Stimulated activated CD8-positive, alpha-beta memory T cell treated with anti-CD3 and anti-CD28 coated beads, Interleukin-7, amount 100 ng/mL, for 48 hours (primary cell): Measurements from ENCODE around the gene CSGALNACT2.

Source experiments
- DNase-seq, 2 donors: peaks; one replicate each; pipeline ENCODE4 v3.0.0-alpha.2; 2020; ENCODE audit warnings: low read depth in 1 of 2; ENCODE audit errors: extremely low read depth in 1 of 2

CSGALNACT2 gene

DNA sequence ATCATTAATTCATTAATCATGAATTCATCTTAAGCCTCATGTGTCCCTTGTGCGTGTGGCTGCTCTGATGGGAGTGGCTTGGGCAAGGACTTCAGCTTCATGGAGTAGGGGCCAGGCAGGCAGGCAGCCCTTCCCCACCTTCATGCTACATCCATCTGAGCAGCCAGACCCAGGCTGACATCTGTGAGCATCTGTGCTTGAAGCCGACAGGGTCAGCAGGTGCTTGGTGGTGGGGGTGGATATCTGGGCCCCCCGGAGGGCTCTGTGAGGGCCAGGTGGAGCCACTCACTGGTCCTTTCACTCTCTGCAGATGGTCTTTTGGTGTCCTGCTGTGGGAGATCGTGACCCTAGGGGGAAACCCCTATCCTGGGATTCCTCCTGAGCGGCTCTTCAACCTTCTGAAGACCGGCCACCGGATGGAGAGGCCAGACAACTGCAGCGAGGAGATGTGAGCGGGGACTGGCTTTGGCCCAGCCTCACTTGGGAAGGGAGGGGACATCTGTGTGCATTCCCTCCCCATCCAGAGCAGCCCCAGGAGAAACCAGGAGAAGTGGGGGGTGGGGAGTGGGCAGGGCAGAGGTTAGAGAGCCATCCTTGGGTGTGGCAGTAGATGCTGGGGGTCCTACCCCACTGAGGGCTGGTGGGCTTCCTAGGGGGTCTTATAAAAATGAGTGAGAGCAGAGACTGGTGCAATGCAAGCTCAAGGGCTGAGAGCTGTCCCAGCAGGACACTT, 14.7 kb upstream of the CSGALNACT2 start:
- DNase-seq, result no peak

GRCh38 chr10:43124094-43124521, 14.1 kb upstream of the CSGALNACT2 start:
- no peak for DNase-seq

- DNase-seq, result no peak
These were observed 13.5 kb upstream of the CSGALNACT2 start for GRCh38 chr10:43124574-43125273.

DNA sequence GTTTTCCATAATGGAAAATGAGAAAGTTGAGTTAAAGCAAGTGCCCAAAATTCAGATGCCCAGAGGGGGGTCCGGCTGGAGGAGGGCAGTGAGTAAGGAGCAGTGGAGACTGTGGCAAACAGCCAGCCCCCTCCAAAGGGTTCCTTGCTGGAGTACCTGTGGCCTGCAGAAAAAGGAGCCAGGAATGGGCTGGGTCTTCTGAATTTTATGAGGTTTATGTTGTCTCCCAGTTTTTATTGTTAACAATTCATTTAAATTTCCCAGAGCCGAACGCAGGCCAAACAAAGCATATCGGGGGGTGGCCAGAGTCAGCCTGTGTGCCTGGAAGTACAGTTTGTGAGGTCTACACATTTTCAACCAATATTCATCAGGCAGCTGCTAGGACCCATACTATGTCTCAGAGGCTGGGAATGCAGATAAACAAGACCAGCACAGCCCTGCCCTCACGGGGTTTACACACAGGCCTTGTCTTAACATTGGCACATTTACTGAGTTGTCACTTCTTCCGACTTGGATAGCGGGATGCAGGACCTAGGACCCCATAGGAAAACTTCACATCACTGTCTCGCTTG, 12.9 kb upstream of the CSGALNACT2 start:
- no peak for DNase-seq

- DNase-seq, result no peak
These were observed 12.1 kb upstream of the CSGALNACT2 start for GRCh38 chr10:43125881-43126731.

DNA sequence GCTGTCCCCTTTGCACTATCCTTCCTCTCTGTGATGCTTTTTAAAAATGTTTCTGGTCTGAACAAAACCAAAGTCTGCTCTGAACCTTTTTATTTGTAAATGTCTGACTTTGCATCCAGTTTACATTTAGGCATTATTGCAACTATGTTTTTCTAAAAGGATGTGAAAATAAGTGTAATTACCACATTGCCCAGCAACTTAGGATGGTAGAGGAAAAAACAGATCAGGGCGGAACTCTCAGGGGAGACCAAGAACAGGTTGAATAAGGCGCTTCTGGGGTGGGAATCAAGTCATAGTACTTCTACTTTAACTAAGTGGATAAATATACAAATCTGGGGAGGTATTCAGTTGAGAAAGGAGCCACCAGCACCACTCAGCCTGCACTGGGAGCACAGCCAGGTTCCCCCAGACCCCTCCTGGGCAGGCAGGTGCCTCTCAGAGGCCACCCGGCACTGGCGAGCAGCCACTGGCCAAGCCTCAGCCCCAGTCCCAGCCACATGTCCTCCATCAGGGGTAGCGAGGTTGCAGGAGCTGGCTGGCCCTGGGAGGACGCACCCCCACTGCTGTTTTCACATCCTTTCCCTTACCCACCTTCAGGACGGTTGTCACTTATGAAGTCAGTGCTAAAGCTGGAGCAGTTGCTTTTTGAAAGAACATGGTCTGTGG, 11.4 kb upstream of the CSGALNACT2 start:
- no peak for DNase-seq

DNA sequence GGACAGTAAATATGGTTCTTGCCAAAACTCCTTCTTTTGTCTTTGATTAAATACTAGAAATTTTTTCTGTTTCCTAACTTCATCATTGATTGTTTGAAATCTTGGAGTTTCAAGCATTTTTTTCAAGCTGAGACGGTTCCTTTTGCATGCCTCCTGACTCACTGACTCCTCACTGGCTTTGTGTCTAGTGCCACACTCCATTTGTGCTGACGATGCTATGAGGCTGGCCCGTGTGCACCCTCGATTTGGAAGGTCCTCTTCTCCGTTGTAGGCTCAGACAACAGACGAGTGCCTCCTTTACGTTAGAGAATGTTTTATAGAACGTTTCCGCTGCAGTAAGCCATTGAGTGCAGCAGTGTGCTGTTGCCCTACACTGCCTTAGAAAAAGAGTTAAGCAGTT, 10.8 kb upstream of the CSGALNACT2 start:
- no peak for DNase-seq

DNA sequence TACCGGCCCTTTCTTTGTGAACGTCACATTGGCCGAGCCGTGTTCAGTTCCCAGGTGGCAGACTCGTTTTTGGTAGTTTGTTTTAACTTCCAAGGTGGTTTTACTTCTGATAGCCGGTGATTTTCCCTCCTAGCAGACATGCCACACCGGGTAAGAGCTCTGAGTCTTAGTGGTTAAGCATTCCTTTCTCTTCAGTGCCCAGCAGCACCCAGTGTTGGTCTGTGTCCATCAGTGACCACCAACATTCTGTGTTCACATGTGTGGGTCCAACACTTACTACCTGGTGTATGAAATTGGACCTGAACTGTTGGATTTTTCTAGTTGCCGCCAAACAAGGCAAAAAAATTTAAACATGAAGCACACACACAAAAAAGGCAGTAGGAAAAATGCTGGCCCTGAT, 9.9 kb upstream of the CSGALNACT2 start:
- no peak for DNase-seq

- DNase-seq, result peak in 1 of 2 donors; percentile 38
These were observed 9.1 kb upstream of the CSGALNACT2 start for GRCh38 chr10:43128958-43129706.

GRCh38 chr10:43130770-43131171, 7.5 kb upstream of the CSGALNACT2 start:
- DNase-seq, result no peak

DNA sequence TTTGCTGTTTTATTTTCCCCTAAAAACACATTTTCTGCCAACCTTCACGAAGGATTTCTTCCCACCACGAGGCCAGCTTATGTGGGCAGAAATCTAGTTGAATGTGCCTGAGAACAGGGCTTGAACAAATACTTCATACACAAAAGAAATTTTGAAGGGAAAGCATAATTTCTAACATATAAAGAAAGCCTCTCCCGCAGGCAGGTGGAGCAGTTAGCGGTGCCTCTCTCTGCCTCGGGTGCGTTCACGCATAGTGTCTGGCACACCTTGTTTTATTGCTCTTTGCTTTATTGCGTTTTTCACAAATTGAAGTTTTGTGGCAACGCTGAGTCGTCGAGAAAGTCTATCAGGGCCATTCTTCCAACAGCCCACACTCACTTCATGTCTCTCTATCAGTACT, 7.0 kb upstream of the CSGALNACT2 start:
- DNase-seq, result no peak

- no peak for DNase-seq
These were observed 6.3 kb upstream of the CSGALNACT2 start for GRCh38 chr10:43131906-43132305.

DNA sequence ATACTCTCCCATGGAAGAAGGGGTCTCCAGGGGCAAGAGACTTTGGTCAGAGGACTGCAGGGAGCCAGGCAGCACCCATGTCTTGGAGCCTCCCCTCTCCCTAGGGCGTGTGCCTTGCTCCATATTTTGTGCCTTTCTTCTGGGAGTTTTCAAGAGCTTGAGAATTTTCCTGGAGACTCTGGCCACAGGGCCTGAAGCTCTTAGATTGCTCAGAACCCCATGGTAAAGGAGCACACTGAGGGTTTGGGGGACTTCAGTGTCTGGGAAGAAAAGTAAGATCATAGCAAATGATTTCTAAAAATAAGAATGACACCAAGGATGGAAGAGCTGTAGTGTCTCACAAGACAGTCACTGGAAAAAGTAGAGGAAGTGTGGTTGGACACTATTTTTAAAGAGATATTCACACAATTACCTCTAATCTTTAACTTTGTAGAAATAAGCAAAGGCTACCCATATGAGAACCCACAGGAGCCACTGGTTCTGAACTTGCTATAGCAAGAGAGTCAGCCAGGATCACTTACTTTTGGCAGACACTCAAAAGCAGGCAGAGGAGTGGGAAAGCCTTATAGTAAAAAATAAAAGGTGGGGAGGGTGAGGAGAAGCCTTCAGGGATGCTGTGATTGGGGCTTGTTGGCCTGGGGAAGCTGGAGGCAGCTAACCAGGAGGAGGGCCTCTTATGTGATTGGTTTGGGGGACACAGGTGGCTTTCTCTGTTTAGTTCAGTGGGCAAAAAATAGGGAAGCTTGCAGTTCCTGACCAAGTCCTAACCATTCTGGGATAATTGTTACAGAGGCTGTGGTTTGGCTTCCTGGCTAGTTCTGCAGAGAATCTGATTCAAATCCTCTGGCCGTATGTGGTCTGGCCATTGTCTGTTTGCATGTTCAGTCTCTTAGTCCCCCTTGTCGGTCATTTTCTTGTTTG, 5.1 kb upstream of the CSGALNACT2 start:
- DNase-seq, result no peak

- DNase-seq, result no peak
These were observed 3.9 kb upstream of the CSGALNACT2 start for GRCh38 chr10:43134126-43134905.

DNA sequence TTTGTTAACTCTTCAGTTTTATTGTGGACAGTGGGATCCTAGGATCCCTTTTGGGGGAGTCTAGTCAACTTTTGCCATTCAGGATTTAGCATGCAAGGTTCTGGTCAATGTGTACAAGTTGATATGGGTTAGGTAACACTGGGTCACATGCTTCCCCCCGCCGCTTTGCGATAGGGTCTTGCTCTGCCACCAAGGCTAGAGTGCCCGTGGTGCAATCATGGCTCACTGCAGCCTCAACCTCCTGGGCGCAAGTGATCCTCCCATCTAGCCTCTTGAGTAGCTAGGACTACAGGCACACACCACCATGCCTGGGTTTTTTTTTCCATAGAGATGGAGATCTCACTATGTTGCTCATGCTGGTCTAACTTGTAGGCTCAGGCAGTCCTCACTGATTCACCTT, 3.2 kb upstream of the CSGALNACT2 start:
- no peak for DNase-seq

GRCh38 chr10:43135656-43136055, 2.6 kb upstream of the CSGALNACT2 start:
- no peak for DNase-seq

GRCh38 chr10:43136432-43136831, 1.8 kb upstream of the CSGALNACT2 start:
- no peak for DNase-seq
